ENCODE data around the gene TPM2. TPM values are rescaled to one million over a fixed set of nuclear protein-coding genes. Genes with fewer than 3 reads are reported as not detected.

Gene TPM2
- total and polyA plus RNA-seq, 9 of the 15 experiments (the other 6 are each of a cell fraction or from before 2014, with no cell fraction given) = 0.28 to 16.1 (median 4.5) TPM

DNA sequence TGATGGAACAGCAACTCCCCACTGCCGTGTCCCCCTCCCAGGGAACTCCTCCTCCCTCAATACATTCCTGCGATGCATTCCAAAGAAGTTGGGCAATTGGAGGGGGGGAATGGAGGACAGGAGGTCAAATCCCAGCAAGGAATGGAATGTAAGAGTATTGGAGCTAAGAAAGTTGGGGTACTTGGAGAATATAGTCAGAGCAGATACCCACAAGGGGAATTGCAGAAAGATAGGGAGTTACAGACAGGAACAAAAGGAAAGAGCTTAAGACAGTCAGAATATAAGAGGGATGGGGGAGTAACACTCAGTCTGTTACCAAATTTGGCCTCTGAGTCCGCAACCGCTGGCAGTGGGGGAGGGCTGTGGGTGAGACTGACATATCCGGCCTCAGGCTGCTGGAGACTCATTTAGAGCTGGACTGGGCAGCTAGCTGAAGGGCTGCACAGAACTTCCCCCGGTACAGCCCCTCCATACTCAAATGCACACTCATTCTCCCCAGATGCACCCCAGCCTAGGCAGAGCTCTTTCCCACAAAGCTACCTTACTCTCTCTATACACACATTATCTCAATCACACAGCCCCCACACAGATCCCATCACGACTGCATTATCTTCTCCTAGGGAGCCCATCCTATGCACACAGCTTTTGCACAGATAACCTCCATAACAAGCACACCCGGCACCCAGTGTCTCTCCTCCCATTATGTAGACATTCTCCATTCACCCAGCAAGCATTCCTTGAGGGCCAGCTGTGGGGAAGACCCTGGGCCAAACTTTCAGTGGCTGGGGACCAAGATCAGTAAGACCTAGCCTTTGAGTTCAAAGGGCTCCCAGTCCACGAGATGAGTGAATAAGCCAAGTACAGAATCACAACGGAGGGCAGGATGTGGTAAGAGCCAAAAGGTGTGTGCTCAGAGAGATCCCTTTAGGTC is 38.6 kb upstream of the TPM2 start (continued):
- TF ChIP-seq, protein P1, sequence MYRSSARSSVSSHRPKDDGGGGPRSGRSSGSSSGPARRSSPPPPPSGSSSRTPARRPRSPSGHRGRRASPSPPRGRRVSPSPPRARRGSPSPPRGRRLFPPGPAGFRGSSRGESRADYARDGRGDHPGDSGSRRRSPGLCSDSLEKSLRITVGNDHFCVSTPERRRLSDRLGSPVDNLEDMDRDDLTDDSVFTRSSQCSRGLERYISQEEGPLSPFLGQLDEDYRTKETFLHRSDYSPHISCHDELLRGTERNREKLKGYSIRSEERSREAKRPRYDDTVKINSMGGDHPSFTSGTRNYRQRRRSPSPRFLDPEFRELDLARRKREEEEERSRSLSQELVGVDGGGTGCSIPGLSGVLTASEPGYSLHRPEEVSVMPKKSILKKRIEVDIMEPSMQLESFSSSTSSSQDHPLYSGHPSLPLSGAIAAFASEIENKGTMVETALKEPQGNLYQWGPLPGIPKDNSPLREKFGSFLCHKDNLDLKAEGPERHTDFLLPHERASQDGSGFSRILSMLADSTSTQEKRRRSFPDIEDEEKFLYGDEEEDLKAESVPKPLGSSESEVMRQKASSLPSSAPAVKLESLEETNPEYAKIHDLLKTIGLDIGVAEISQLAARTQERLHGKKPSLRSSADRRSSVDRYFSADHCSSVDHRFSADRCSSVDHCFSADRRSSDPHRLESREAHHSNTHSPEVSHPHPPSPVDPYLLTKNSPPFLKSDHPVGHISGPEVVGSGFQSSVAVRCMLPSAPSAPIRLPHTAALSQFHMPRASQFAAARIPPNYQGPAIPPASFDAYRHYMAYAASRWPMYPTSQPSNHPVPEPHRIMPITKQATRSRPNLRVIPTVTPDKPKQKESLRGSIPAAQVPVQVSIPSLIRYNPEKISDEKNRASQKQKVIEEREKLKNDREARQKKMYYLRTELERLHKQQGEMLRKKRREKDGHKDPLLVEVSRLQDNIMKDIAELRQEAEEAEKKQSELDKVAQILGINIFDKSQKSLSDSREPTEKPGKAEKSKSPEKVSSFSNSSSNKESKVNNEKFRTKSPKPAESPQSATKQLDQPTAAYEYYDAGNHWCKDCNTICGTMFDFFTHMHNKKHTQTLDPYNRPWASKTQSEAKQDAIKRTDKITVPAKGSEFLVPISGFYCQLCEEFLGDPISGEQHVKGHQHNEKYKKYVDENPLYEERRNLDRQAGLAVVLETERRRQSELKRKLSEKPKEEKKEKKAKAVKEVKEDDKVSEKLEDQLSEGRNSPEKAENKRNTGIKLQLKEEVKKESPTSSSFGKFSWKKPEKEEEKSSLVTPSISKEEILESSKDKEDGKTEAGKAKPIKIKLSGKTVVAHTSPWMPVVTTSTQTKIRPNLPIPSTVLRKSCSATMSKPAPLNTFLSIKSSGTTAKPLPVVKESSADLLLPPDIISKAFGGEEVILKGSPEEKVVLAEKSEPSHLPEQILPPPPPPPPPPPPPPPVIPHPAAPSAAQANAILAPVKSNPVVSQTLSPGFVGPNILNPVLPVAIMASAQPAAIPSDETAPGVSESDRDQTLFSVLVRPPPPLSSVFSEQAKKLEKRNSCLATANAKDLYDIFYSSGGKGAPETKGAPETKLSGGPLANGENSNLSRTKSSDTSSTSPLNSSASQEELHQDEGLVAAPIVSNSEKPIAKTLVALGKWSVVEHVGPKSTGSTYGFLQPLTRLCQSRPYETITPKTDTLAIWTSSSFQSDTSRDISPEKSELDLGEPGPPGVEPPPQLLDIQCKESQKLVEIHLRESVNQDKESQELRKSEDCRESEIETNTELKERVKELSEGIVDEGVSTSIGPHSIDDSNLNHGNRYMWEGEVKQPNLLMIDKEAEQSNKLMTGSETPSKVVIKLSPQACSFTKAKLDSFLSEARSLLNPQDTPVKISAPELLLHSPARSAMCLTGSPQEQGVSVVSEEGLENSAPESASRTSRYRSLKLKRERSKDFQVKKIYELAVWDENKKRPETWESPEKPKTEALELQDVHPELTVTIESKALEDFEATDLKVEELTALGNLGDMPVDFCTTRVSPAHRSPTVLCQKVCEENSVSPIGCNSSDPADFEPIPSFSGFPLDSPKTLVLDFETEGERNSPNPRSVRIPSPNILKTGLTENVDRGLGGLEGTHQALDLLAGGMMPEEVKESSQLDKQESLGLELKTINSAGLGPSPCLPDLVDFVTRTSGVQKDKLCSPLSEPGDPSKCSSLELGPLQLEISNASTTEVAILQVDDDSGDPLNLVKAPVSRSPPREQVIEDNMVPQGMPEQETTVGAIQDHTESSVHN (IDR thresholded peaks at IDR 0.05; ENCODE audit: borderline replicate concordance in 1 of 2, low read depth in 1 of 2) = 0 out of 4 replicates have a peak, but pooled peaks of 1 of the 2 experiments have one; percentile 20
- TF ChIP-seq FUS (optimal IDR thresholded peaks at IDR 0.05; ENCODE audit: low read depth, low read length) = no peak
- TF ChIP-seq, protein P2, sequence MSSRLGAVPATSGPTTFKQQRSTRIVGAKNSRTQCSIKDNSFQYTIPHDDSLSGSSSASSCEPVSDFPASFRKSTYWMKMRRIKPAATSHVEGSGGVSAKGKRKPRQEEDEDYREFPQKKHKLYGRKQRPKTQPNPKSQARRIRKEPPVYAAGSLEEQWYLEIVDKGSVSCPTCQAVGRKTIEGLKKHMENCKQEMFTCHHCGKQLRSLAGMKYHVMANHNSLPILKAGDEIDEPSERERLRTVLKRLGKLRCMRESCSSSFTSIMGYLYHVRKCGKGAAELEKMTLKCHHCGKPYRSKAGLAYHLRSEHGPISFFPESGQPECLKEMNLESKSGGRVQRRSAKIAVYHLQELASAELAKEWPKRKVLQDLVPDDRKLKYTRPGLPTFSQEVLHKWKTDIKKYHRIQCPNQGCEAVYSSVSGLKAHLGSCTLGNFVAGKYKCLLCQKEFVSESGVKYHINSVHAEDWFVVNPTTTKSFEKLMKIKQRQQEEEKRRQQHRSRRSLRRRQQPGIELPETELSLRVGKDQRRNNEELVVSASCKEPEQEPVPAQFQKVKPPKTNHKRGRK (tag; IDR thresholded peaks at IDR 0.05) = no peak
- TF ChIP-seq SMARCA4 (IDR thresholded peaks at IDR 0.05) = peak; percentile 95
- TF ChIP-seq POLR2B (IDR thresholded peaks at IDR 0.05; ENCODE audit: low read depth, partially characterized antibody) = no peak
- TF ChIP-seq ZFX (CRISPR knock-in tag; IDR thresholded peaks at IDR 0.05) = no peak
- TF ChIP-seq, protein P3, sequence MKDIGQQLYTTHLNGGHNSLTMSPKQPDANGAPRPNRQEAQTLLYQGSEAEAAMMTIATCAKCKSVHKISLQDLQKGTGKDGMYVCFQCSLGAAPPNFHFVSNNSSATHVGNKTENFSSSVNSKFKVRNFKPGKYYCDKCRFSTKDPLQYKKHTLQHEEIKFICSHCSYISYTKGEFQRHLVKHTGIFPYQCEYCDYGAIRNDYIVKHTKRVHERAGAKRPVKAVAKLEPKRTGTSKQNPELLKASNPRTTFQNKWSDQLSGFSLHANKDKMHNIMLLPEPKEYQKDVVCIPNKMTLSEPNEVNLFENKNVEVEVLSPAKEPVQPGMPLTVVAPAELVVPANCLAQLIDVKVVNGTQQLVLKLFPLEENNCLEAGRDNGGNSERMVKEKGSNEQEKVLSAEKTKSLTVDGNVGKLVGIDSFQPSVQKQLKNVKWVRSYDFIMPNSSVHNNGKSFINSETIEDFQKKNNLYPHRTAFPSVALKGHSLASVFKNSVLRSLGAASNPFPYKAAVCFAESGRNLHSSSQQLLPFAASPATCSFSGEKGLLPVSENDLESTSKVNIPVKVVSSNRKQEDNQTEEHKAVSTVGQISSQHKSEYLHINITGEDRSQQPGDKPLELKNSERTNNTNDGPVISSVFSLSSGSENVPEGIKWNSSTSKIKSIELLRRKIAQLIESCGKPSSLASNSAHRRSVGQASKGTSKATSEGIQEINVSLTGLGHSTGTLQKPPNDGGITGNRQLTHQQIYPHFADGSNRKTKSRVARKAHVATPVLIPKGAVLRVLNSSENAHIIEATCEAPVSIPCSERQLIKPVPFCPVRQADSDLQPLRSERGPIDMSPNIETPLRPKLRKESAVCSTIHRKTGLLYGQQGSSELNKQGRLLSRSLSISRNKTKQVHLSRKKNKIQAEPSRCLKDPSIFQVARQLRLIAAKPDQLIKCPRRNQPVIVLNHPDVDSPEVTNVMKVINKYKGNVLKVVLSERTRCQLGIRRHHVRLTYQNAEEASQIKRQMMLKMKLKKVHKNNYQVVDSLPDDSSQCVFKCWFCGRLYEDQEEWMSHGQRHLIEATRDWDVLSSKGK (CRISPR knock-in tag; IDR thresholded peaks at IDR 0.05) = no peak
- TF ChIP-seq PHF21A (IDR thresholded peaks at IDR 0.05; ENCODE audit: borderline replicate concordance, low read depth) = no peak
- no peak for TF ChIP-seq CHCHD3 (CRISPR knock-in tag; IDR thresholded peaks at IDR 0.05)
- peak in 1 of 2 experiments; percentile 75; a peak in 1 of 4 replicates for TF ChIP-seq TBL1XR1 (IDR thresholded peaks at IDR 0.05; ENCODE audit: low read length in 2 of 2)
- no peak for TF ChIP-seq ESRRB (CRISPR knock-in tag; IDR thresholded peaks at IDR 0.05; ENCODE audit: borderline replicate concordance)
- no peak for TF ChIP-seq FOXA3 (CRISPR knock-in tag; conservative IDR thresholded peaks at IDR 0.05 in 1 of 2, IDR thresholded peaks at IDR 0.05 in 1 of 2)
- TF ChIP-seq SMARCA5 (IDR thresholded peaks at IDR 0.05) = no peak
